WTC11 (cell line): ENCODE data around the gene CRYBB1. TPM values are rescaled to one million over a fixed set of nuclear protein-coding genes. Genes with fewer than 3 reads are reported as not detected.

Source experiments
- ATAC-seq: fragments of 200-7000 bp; cut with Tn5 transposase; 2 replicates; pipeline ENCODE4 v1.10.0; 2021; ENCODE audit warnings: mild to moderate bottlenecking, moderate library complexity
- CTCF ChIA-PET: fragments of 300-600 bp; sonication (Branson Sonifier 250); formaldehyde crosslinking; loops from one replicate; lab custom pipeline; 2021; ENCODE audit warnings: antibody characterized with exemption; lab: Charles Lee
- POLR2A ChIA-PET: fragments of 350-600 bp; sonication (Branson Sonifier 250); formaldehyde crosslinking; loops from one replicate; lab custom pipeline; 2021; ENCODE audit warnings: antibody characterized with exemption; lab: Charles Lee
- DNase-seq: peaks from one replicate; pipeline ENCODE4 v3.0.0; 2021; ENCODE audit warnings: low spot score
- H3K27ac Mint-ChIP-seq: 2 replicates; pipeline ENCODE4 v1.8.0; 2021; ENCODE audit warnings: mixed read lengths
- H3K27me3 Mint-ChIP-seq: 2 replicates; pipeline ENCODE4 v1.8.0; 2021; ENCODE audit warnings: low read depth, mild to moderate bottlenecking, moderate library complexity, mixed read lengths
- H3K36me3 Mint-ChIP-seq: 2 replicates; pipeline ENCODE4 v1.8.0; 2021; ENCODE audit warnings: mixed read lengths
- H3K4me1 Mint-ChIP-seq: 2 replicates; pipeline ENCODE4 v1.8.0; 2022; ENCODE audit warnings: mixed read lengths
- H3K4me3 Mint-ChIP-seq: 2 replicates; pipeline ENCODE4 v1.8.0; 2021; ENCODE audit warnings: mild to moderate bottlenecking, moderate library complexity, mixed read lengths
- H3K9me3 Mint-ChIP-seq: 2 replicates; pipeline ENCODE4 v1.8.0; 2021; ENCODE audit warnings: mixed read lengths
- EMX1 ChIP-seq: fragments of 250-450 bp; sonication (Bioruptor Pico); IDR thresholded peaks from 2 replicates; pipeline ENCODE4 v1.8.0; 2021; ENCODE audit warnings: mild to moderate bottlenecking
- ESRRA ChIP-seq: sonication (generic); formaldehyde crosslinking; IDR thresholded peaks from 2 replicates; pipeline ENCODE4 v1.8.1; 2022; ENCODE audit warnings: mild to moderate bottlenecking, missing genetic modification reagents, borderline replicate concordance
- FOXK1 ChIP-seq: sonication (generic); formaldehyde crosslinking; IDR thresholded peaks from 2 replicates; pipeline ENCODE4 v1.8.0; 2022; ENCODE audit warnings: mild to moderate bottlenecking, moderate library complexity, missing genetic modification reagents
- GRHL2 ChIP-seq: fragments of 250-450 bp; sonication (Bioruptor Pico); IDR thresholded peaks from 2 replicates; pipeline ENCODE4 v1.8.0; 2022; ENCODE audit warnings: mild to moderate bottlenecking, moderate library complexity; ENCODE audit not compliant: insufficient replicate concordance, severe bottlenecking
- IRF1 ChIP-seq: sonication (generic); formaldehyde crosslinking; IDR thresholded peaks from 2 replicates; pipeline ENCODE4 v1.8.0; 2023; ENCODE audit warnings: missing genetic modification reagents
- IRF2 ChIP-seq: sonication (generic); formaldehyde crosslinking; IDR thresholded peaks from 2 replicates; pipeline ENCODE4 v1.8.0; 2022; ENCODE audit warnings: low read depth, missing genetic modification reagents, borderline replicate concordance
- KAT7 ChIP-seq: sonication (generic); formaldehyde crosslinking; IDR thresholded peaks from 2 replicates; pipeline ENCODE4 v1.8.1; 2023; ENCODE audit warnings: missing genetic modification reagents, mild to moderate bottlenecking, borderline replicate concordance
- MXD4 ChIP-seq: fragments of 250-450 bp; sonication (Bioruptor Pico); IDR thresholded peaks from 2 replicates; pipeline ENCODE4 v1.8.0; 2021; ENCODE audit warnings: mild to moderate bottlenecking, moderate library complexity, borderline replicate concordance
- NFE2L1 ChIP-seq: sonication (generic); formaldehyde crosslinking; IDR thresholded peaks from 2 replicates; pipeline ENCODE4 v1.8.1; 2023; ENCODE audit warnings: missing genetic modification reagents
- NR2C2 ChIP-seq: sonication (generic); formaldehyde crosslinking; IDR thresholded peaks from 2 replicates; pipeline ENCODE4 v1.8.0; 2022; ENCODE audit warnings: mild to moderate bottlenecking, missing genetic modification reagents
- PRRX2 ChIP-seq: fragments of 250-450 bp; sonication (Bioruptor Pico); IDR thresholded peaks from 2 replicates; pipeline ENCODE4 v1.8.0; 2021; ENCODE audit warnings: mild to moderate bottlenecking
- RELA ChIP-seq: sonication (generic); formaldehyde crosslinking; IDR thresholded peaks from 2 replicates; pipeline ENCODE4 v1.8.1; 2022; ENCODE audit warnings: missing genetic modification reagents, mild to moderate bottlenecking, borderline replicate concordance
- SMAD4 ChIP-seq: sonication (generic); formaldehyde crosslinking; IDR thresholded peaks from 2 replicates; pipeline ENCODE4 v1.8.0; 2022; ENCODE audit warnings: mild to moderate bottlenecking, missing genetic modification reagents
- SP1 ChIP-seq: sonication (generic); formaldehyde crosslinking; conservative IDR thresholded peaks from 2 replicates; pipeline ENCODE4 v1.8.1; 2022; ENCODE audit warnings: missing genetic modification reagents
- TEAD1 ChIP-seq: sonication (generic); formaldehyde crosslinking; IDR thresholded peaks from 2 replicates; pipeline ENCODE4 v1.8.0; 2022; ENCODE audit warnings: mild to moderate bottlenecking, missing genetic modification reagents
- TEAD4 ChIP-seq: sonication (generic); formaldehyde crosslinking; IDR thresholded peaks from 2 replicates; pipeline ENCODE4 v1.8.0; 2022; ENCODE audit warnings: mild to moderate bottlenecking, missing genetic modification reagents
- ZNF138 ChIP-seq: sonication (generic); formaldehyde crosslinking; conservative IDR thresholded peaks from 2 replicates; pipeline ENCODE4 v1.8.1; 2022; ENCODE audit warnings: mild to moderate bottlenecking, moderate library complexity, missing genetic modification reagents
- ZNF263 ChIP-seq: sonication (generic); formaldehyde crosslinking; IDR thresholded peaks from 2 replicates; pipeline ENCODE4 v1.8.1; 2022; ENCODE audit warnings: low read depth, mild to moderate bottlenecking, moderate library complexity, missing genetic modification reagents
- ZNF317 ChIP-seq: sonication (generic); formaldehyde crosslinking; IDR thresholded peaks from 2 replicates; pipeline ENCODE4 v1.8.1; 2023; ENCODE audit warnings: low read depth, mild to moderate bottlenecking, moderate library complexity, missing genetic modification reagents, borderline replicate concordance
- ZNF425 ChIP-seq: fragments of 250-450 bp; sonication (Bioruptor Pico); conservative IDR thresholded peaks from 2 replicates; pipeline ENCODE4 v1.9.0; 2021; ENCODE audit warnings: mild to moderate bottlenecking
- ZNF671 ChIP-seq: fragments of 250-450 bp; sonication (Bioruptor Pico); IDR thresholded peaks from 2 replicates; pipeline ENCODE4 v1.8.0; 2021; ENCODE audit warnings: mild to moderate bottlenecking
- total RNA-seq: library from RNA; stranded (reverse); gene quantifications from 3 replicates; pipeline ENCODE4 v1.2.3, GENCODE V29; 2021
- TF ChIP-seq, protein P1 (sequence below): sonication (generic); formaldehyde crosslinking; IDR thresholded peaks from 2 replicates; pipeline ENCODE4 v1.8.1; 2022; ENCODE audit warnings: mild to moderate bottlenecking, moderate library complexity, missing genetic modification reagents
- TF ChIP-seq, protein P2 (sequence below): sonication (generic); formaldehyde crosslinking; IDR thresholded peaks from 2 replicates; pipeline ENCODE4 v1.8.1; 2022; ENCODE audit warnings: low read depth, mild to moderate bottlenecking, moderate library complexity, missing genetic modification reagents, borderline replicate concordance
- TF ChIP-seq, protein P3 (sequence below): sonication (generic); formaldehyde crosslinking; IDR thresholded peaks from 2 replicates; pipeline ENCODE4 v1.8.1; 2023; ENCODE audit warnings: mild to moderate bottlenecking, missing genetic modification reagents, moderate library complexity

The CRYBB1 gene
- total RNA-seq, 1 experiment from 2014 or later = 4.0 TPM

GRCh38 chr22:26636296-26636695 lies 18.5 kb upstream of the CRYBB1 start (continued):
- TF ChIP-seq ZNF317 (CRISPR knock-in tag) (no peak), TEAD1 (CRISPR knock-in tag) (no peak), ZNF425 (CRISPR knock-in tag) (no peak), GRHL2 (CRISPR knock-in tag) (no peak), IRF1 (CRISPR knock-in tag) (no peak)
- TF ChIP-seq, protein P1, sequence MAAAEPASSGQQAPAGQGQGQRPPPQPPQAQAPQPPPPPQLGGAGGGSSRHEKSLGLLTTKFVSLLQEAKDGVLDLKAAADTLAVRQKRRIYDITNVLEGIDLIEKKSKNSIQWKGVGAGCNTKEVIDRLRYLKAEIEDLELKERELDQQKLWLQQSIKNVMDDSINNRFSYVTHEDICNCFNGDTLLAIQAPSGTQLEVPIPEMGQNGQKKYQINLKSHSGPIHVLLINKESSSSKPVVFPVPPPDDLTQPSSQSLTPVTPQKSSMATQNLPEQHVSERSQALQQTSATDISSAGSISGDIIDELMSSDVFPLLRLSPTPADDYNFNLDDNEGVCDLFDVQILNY = no peak

DNA sequence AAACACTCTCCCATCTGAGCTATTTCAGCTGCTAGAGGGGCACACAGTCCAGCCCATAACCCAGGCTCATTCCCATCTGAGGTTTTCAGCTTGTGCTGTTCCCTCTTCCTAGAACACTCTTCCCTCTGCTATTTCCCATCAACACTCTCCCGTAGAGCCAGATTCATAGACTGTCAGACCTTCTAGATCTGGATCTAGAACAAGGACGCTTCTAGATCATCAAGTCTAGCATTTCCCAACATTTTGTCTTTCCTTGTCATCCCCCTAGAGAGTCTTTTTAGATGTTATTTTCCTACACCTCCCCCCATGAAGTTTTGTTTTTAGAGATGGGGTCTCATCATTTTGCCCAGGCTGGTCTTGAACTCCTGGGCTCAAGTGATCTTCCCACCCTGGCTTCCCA lies 17.3 kb upstream of the CRYBB1 start:
- POLR2A ChIA-PET = no interaction called here
- TF ChIP-seq FOXK1 (CRISPR knock-in tag) = no peak
- TF ChIP-seq NR2C2 = no peak
- no peak for TF ChIP-seq ZNF263 (CRISPR knock-in tag)
- no peak for TF ChIP-seq RELA (CRISPR knock-in tag)
- TF ChIP-seq PRRX2 (CRISPR knock-in tag) = no peak
- no peak for TF ChIP-seq TEAD4 (CRISPR knock-in tag)
- no peak for TF ChIP-seq ZNF317 (CRISPR knock-in tag)
- no peak for TF ChIP-seq SP1 (CRISPR knock-in tag)
- TF ChIP-seq IRF2 (CRISPR knock-in tag) = no peak

GRCh38 chr22:26634189-26634588 lies 16.4 kb upstream of the CRYBB1 start:
- no peak for DNase-seq
- ATAC-seq = no peak
- ChIA-PET POLR2A (no interaction called here), CTCF (no interaction called here)
- no peaks in the 10 kb centered on the region for H3K36me3 Mint-ChIP-seq
- no peak overlapping the region for H3K27ac Mint-ChIP-seq
- peaks cover 28% of the 10 kb centered on the region for H3K4me1 Mint-ChIP-seq
- H3K27me3 Mint-ChIP-seq = peaks cover 5% of the 10 kb centered on the region; the same call in 1 of the 2 replicates
- TF ChIP-seq ZNF138 (CRISPR knock-in tag) (no peak), KAT7 (CRISPR knock-in tag) (no peak), ESRRA (no peak), NFE2L1 (CRISPR knock-in tag) (no peak), EMX1 (no peak), SMAD4 (no peak), ZNF671 (CRISPR knock-in tag) (no peak), MXD4 (no peak)
- TF ChIP-seq, protein P2, sequence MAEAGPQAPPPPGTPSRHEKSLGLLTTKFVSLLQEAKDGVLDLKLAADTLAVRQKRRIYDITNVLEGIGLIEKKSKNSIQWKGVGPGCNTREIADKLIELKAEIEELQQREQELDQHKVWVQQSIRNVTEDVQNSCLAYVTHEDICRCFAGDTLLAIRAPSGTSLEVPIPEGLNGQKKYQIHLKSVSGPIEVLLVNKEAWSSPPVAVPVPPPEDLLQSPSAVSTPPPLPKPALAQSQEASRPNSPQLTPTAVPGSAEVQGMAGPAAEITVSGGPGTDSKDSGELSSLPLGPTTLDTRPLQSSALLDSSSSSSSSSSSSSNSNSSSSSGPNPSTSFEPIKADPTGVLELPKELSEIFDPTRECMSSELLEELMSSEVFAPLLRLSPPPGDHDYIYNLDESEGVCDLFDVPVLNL (CRISPR knock-in tag) = no peak
- TF ChIP-seq, protein P3, sequence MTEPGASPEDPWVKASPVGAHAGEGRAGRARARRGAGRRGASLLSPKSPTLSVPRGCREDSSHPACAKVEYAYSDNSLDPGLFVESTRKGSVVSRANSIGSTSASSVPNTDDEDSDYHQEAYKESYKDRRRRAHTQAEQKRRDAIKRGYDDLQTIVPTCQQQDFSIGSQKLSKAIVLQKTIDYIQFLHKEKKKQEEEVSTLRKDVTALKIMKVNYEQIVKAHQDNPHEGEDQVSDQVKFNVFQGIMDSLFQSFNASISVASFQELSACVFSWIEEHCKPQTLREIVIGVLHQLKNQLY (CRISPR knock-in tag) = no peak
- H3K4me3 Mint-ChIP-seq = no peak overlapping the region
- H3K9me3 Mint-ChIP-seq = peaks cover 8% of the 10 kb centered on the region; the same call in 1 of the 2 replicates

More for the DNA sequence above, 17.3 kb upstream of the CRYBB1 start:
- Mint-ChIP-seq H3K27ac (no peak overlapping the region), H3K27me3 (peaks cover 5% of the 10 kb centered on the region; the same call in 1 of the 2 replicates), H3K9me3 (peaks cover 8% of the 10 kb centered on the region; the same call in 1 of the 2 replicates), H3K4me1 (peaks cover 36% of the 10 kb centered on the region), H3K36me3 (no peaks in the 10 kb centered on the region), H3K4me3 (no peak overlapping the region)
- DNase-seq = no peak
- CTCF ChIA-PET = no interaction called here
- ATAC-seq = no peak
